ENCODE measurements around the gene DACT3. TPM values are rescaled to one million over a fixed set of nuclear protein-coding genes. Genes with fewer than 3 reads are reported as not detected.

Gene DACT3
- total and polyA plus RNA-seq, 11 donors, result 2.4 to 23.4 (median 14.2) TPM

- TF ChIP-seq CTCF (IDR thresholded peaks at IDR 0.05) (no peak), POLR2A (IDR thresholded peaks at IDR 0.05) (no peak)
- Histone ChIP-seq H3K4me1 (peaks cover 0 to 9% (median 0%) of the 10 kb centered on the region in 12 donors), H3K36me3 (peaks cover 0 to 17% (median 4%) of the 10 kb centered on the region in 9 donors), H3K27ac (no peak overlapping the region), H3K4me3 (no peak overlapping the region), H3K27me3 (peaks cover 0 to 58% (median 0%) of the 10 kb centered on the region in 9 donors), H3K9me3 (peaks cover 0 to 11% (median 0%) of the 10 kb centered on the region in 12 donors)
- DNase-seq, result no peak
- 61 to 71% (median 69%) methylated on average over 18 to 63 of the region's 63 CpGs for WGBS, 4 donors
- ATAC-seq, result no peak
- intact Hi-C loops (cut with DNase I), result no loop called here
Measured at GRCh38 chr19:46648060-46648960, 12.7 kb downstream of the DACT3 start.

- WGBS, 4 donors, result 89 to 92% (median 90%) methylated on average over 3 of the region's 3 CpGs
- ATAC-seq, result no peak
- Histone ChIP-seq H3K4me1 (peaks cover 0 to 9% (median 0%) of the 10 kb centered on the region in 12 donors), H3K4me3 (no peak overlapping the region), H3K27me3 (peaks cover 0 to 51% (median 0%) of the 10 kb centered on the region in 9 donors), H3K36me3 (peaks cover 0 to 6% (median 0%) of the 10 kb centered on the region in 9 donors), H3K27ac (no peak overlapping the region), H3K9me3 (peaks cover 0 to 11% (median 0%) of the 10 kb centered on the region in 12 donors)
- DNase-seq, result no peak
- TF ChIP-seq CTCF (IDR thresholded peaks at IDR 0.05), result no peak
- no peak for TF ChIP-seq POLR2A (IDR thresholded peaks at IDR 0.05)
- intact Hi-C loops (cut with DNase I), result no loop called here
Measured at GRCh38 chr19:46646402-46646801, 14.6 kb downstream of the DACT3 start.

GRCh38 chr19:46644720-46645119, 16.3 kb downstream of the DACT3 start:
- Histone ChIP-seq H3K36me3 (peaks cover 0 to 6% (median 0%) of the 10 kb centered on the region in 9 donors), H3K27me3 (peaks cover 0 to 48% (median 0%) of the 10 kb centered on the region in 9 donors), H3K4me1 (peaks cover 0 to 14% (median 3%) of the 10 kb centered on the region in 12 donors), H3K27ac (peak overlapping the region in 3 of 12 donors; percentile 7 to 64 (median 24)), H3K4me3 (no peak overlapping the region), H3K9me3 (peaks cover 0 to 11% (median 0%) of the 10 kb centered on the region in 12 donors)
- intact Hi-C loops (cut with DNase I), result no loop called here
- TF ChIP-seq POLR2A (IDR thresholded peaks at IDR 0.05), result no peak
- TF ChIP-seq CTCF (IDR thresholded peaks at IDR 0.05), result no peak
- no peak for DNase-seq
- WGBS, 4 donors, result 54 to 63% (median 62%) methylated on average over 3 of the region's 3 CpGs
- ATAC-seq, result peak in 1 of 4 donors; percentile 44

- H3K36me3 ChIP-seq, result no peaks in the 10 kb centered on the region
- H3K27ac ChIP-seq, result no peak overlapping the region
- H3K9me3 ChIP-seq, result no peaks in the 10 kb centered on the region
- intact Hi-C loops (cut with DNase I), result loop anchor here in 1 of 10 donors (1.0 kb wide), 1 partner anchor 19 kb away; no protein-coding TSS in a partner anchor
- peaks cover 0 to 30% (median 19%) of the 10 kb centered on the region in 12 donors for H3K4me1 ChIP-seq
- 63 to 82% (median 74%) methylated on average over 2 of the region's 2 CpGs for WGBS, 4 donors
- TF ChIP-seq CTCF (IDR thresholded peaks at IDR 0.05) (no peak), POLR2A (IDR thresholded peaks at IDR 0.05) (no peak)
- no peak for ATAC-seq
- DNase-seq, result no peak
- peaks cover 0 to 37% (median 0%) of the 10 kb centered on the region in 9 donors for H3K27me3 ChIP-seq
- H3K4me3 ChIP-seq, result no peak overlapping the region
Measured at GRCh38 chr19:46640656-46641055, 20.3 kb downstream of the DACT3 start.
